Measurements from ENCODE around the gene SH3PXD2A. TPM values are rescaled to one million over a fixed set of nuclear protein-coding genes. Genes with fewer than 3 reads are reported as not detected.
A peak's percentile ranks its signal among the peaks of the same experiment; 100 is the strongest.

The SH3PXD2A gene
- total RNA-seq, 2 donors from 2014 or later = 62.6 to 93.6 TPM

GRCh38 chr10:103660364-103661197 lies 194.8 kb downstream of the SH3PXD2A start:
- DNase-seq (ENCODE audit: low spot score) = no peak
- intact Hi-C loops (cut with DNase I) = loop anchor here in 1 of 2 donors (10.0 kb wide), 1 partner anchor 46 kb away; no protein-coding TSS in a partner anchor

GRCh38 chr10:103659674-103660363 lies 195.6 kb downstream of the SH3PXD2A start:
- intact Hi-C loops (cut with DNase I) = loop anchor here in 1 of 2 donors (10.0 kb wide), 1 partner anchor 45 kb away; no protein-coding TSS in a partner anchor
- no peak for DNase-seq (ENCODE audit: low spot score)

- intact Hi-C loops (cut with DNase I) = no loop called here
- no peak for DNase-seq (ENCODE audit: low spot score)
Measured at GRCh38 chr10:103658049-103658577, 197.3 kb downstream of the SH3PXD2A start.

- intact Hi-C loops (cut with DNase I) = no loop called here
- DNase-seq (ENCODE audit: low spot score) = no peak
Measured at GRCh38 chr10:103657061-103657591, 198.2 kb downstream of the SH3PXD2A start.

GRCh38 chr10:103654925-103655324 lies 200.5 kb downstream of the SH3PXD2A start:
- no peak for DNase-seq (ENCODE audit: low spot score)
- intact Hi-C loops (cut with DNase I) = no loop called here

- intact Hi-C loops (cut with DNase I) = no loop called here
- no peak for DNase-seq (ENCODE audit: low spot score)
Measured at GRCh38 chr10:103653581-103654037, 201.8 kb downstream of the SH3PXD2A start.

GRCh38 chr10:103652599-103653281 lies 202.6 kb downstream of the SH3PXD2A start:
- DNase-seq (ENCODE audit: low spot score) = no peak
- intact Hi-C loops (cut with DNase I) = no loop called here

GRCh38 chr10:103651783-103652476 lies 203.4 kb downstream of the SH3PXD2A start:
- no peak for DNase-seq (ENCODE audit: low spot score)
- intact Hi-C loops (cut with DNase I) = no loop called here

GRCh38 chr10:103651333-103651732 lies 204.0 kb downstream of the SH3PXD2A start:
- no peak for DNase-seq (ENCODE audit: low spot score)
- intact Hi-C loops (cut with DNase I) = no loop called here

- intact Hi-C loops (cut with DNase I) = no loop called here
- no peak for DNase-seq (ENCODE audit: low spot score)
Measured at GRCh38 chr10:103649654-103650423, 205.5 kb downstream of the SH3PXD2A start.

GRCh38 chr10:103648636-103649532 lies 206.5 kb downstream of the SH3PXD2A start:
- intact Hi-C loops (cut with DNase I) = no loop called here

GRCh38 chr10:103648251-103648635 lies 207.1 kb downstream of the SH3PXD2A start:
- intact Hi-C loops (cut with DNase I) = no loop called here
- no peak for DNase-seq (ENCODE audit: low spot score)

More at GRCh38 chr10:103648636-103649532, 206.5 kb downstream of the SH3PXD2A start:
- DNase-seq (ENCODE audit: low spot score) = peak; percentile 89

GRCh38 chr10:103646304-103646703 lies 209.1 kb downstream of the SH3PXD2A start:
- intact Hi-C loops (cut with DNase I) = no loop called here
- DNase-seq (ENCODE audit: low spot score) = no peak

- intact Hi-C loops (cut with DNase I) = no loop called here
- peak; percentile 94 for DNase-seq (ENCODE audit: low spot score)
Measured at GRCh38 chr10:103645141-103646054, 210.0 kb downstream of the SH3PXD2A start.

GRCh38 chr10:103643381-103643780 lies 212.0 kb downstream of the SH3PXD2A start:
- intact Hi-C loops (cut with DNase I) = no loop called here
- no peak for DNase-seq (ENCODE audit: low spot score)

GRCh38 chr10:103641326-103641725 lies 214.1 kb downstream of the SH3PXD2A start:
- no peak for DNase-seq (ENCODE audit: low spot score)
- intact Hi-C loops (cut with DNase I) = no loop called here
